Thyroid gland (tissue), 4 donors: ENCODE measurements around the gene MINDY4. TPM values are rescaled to one million over a fixed set of nuclear protein-coding genes. Genes with fewer than 3 reads are reported as not detected.

Experiments used
- DNase-seq, 2 donors: peaks; one replicate each; pipeline ENCODE4 v3.0.0-alpha.2; 2019
- H3K27ac ChIP-seq, 3 donors: fragments of 200-600 bp; sonication (generic); 1 replicate in 2 of 3; 2 replicates in 1 of 3; pipeline ENCODE4 v1.5.1; 2016 to 2019; ENCODE audit warnings: mild to moderate bottlenecking in 1 of 3, moderate library complexity in 1 of 3
- H3K27me3 ChIP-seq: fragments of 200-600 bp; sonication (generic); one replicate; pipeline ENCODE4 v1.5.1; 2019
- H3K36me3 ChIP-seq, 2 donors: fragments of 200-600 bp; sonication (generic); one replicate each; pipeline ENCODE4 v1.5.1; 2016 to 2019
- H3K4me1 ChIP-seq, 2 donors: fragments of 200-600 bp; sonication (generic); one replicate each; pipeline ENCODE4 v1.5.1; 2017 to 2019
- H3K4me3 ChIP-seq, 3 donors: fragments of 200-600 bp; sonication (generic); replicated peaks in 1 of 3; 1 replicate in 2 of 3; 2 replicates in 1 of 3; pipeline ENCODE4 v1.5.1; 2016; ENCODE audit warnings: mild to moderate bottlenecking in 1 of 3
- H3K9me3 ChIP-seq: fragments of 200-600 bp; sonication (generic); one replicate; pipeline ENCODE4 v1.5.1; 2017
- POLR2A ChIP-seq, 2 donors: fragments of 450-650 bp; IDR thresholded peaks; one replicate each; pipeline ENCODE4 v1.6.1; 2017; ENCODE audit warnings: antibody characterized with exemption in 2 of 2, mild to moderate bottlenecking in 2 of 2, moderate library complexity in 1 of 2
- WGBS, 2 donors: methylation state at CpG; one replicate each; pipeline ENCODE4 v1.1.5; 2017; 5-methylcytosine and 5-hydroxymethylcytosine counted together
- intact Hi-C: fragments of 100-400 bp; cut with DNase I; formaldehyde crosslinking; loops from one replicate; pipeline ENCODE4 v1.15.1; 2023
- total RNA-seq, 4 donors: library from RNA; depleted of rRNA; stranded (reverse); fragments of >200 nt; gene quantifications; one replicate each; pipeline ENCODE4 v1.2.3, GENCODE V29; 2016
- TF ChIP-seq, protein P1 (sequence below), 6 experiments: fragments of 200-600 bp in 3 of 6; fragments of 450-650 bp in 3 of 6; sonication (generic) in 3 of 6; IDR thresholded peaks; one replicate each; pipeline ENCODE4 v1.5.1; 2016 to 2019; ENCODE audit warnings: antibody characterized with exemption in 6 of 6, mild to moderate bottlenecking in 2 of 6, inconsistent platforms in 1 of 6, moderate library complexity in 1 of 6

The MINDY4 gene
- total RNA-seq, 4 donors from 2014 or later: 17.9 to 33.2 (median 29.7) TPM

DNA sequence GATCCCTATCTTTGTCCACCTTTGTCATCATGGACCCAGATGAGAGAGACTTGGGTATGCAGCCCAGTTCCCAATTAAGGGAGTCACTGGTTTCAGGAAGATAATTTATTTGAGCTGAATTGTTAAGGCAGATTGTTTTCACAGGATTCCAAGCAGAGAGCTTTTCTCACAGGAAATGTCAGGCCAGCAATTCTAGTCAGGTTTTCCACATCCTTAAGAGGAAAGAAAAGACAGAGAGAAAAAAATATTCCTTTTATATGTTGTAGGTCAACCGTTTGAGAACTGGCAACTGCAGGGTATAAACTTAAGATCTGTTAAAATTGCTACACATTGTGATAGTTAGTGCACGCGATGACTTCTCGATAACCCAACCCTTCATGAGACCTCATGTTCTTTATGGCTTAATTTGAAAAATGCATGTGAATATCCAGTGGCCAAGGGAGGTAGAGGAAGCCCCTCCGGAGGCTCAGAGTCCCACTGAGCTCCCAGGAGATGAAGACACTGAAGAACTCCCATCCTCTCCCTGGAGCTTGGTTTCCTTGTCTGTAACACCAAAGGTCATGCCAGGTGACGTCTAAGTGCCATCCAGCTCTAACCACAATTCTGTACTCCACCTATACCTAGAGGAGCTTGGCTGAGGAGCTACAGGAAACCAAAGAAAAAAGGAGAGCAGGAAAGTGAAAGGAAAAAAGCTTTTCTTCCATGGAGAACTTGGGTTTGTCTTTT, 45.6 kb downstream of the MINDY4 start:
- TF ChIP-seq, protein P1, sequence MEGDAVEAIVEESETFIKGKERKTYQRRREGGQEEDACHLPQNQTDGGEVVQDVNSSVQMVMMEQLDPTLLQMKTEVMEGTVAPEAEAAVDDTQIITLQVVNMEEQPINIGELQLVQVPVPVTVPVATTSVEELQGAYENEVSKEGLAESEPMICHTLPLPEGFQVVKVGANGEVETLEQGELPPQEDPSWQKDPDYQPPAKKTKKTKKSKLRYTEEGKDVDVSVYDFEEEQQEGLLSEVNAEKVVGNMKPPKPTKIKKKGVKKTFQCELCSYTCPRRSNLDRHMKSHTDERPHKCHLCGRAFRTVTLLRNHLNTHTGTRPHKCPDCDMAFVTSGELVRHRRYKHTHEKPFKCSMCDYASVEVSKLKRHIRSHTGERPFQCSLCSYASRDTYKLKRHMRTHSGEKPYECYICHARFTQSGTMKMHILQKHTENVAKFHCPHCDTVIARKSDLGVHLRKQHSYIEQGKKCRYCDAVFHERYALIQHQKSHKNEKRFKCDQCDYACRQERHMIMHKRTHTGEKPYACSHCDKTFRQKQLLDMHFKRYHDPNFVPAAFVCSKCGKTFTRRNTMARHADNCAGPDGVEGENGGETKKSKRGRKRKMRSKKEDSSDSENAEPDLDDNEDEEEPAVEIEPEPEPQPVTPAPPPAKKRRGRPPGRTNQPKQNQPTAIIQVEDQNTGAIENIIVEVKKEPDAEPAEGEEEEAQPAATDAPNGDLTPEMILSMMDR (IDR thresholded peaks at IDR 0.05): no peak
- TF ChIP-seq POLR2A (IDR thresholded peaks at IDR 0.05): no peak
- intact Hi-C loops: no loop called here
- peak overlapping the region; percentile 52 to 96 (median 82) for H3K27ac ChIP-seq
- no peaks in the 10 kb centered on the region for H3K9me3 ChIP-seq
- no peak for DNase-seq
- no peak overlapping the region for H3K4me3 ChIP-seq
- no peaks in the 10 kb centered on the region for H3K27me3 ChIP-seq
- 74% methylated on average over 6 of the region's 6 CpGs for WGBS, 2 donors
- H3K36me3 ChIP-seq: no peaks in the 10 kb centered on the region
- peaks cover 39 to 54% of the 10 kb centered on the region in 2 donors for H3K4me1 ChIP-seq

DNA sequence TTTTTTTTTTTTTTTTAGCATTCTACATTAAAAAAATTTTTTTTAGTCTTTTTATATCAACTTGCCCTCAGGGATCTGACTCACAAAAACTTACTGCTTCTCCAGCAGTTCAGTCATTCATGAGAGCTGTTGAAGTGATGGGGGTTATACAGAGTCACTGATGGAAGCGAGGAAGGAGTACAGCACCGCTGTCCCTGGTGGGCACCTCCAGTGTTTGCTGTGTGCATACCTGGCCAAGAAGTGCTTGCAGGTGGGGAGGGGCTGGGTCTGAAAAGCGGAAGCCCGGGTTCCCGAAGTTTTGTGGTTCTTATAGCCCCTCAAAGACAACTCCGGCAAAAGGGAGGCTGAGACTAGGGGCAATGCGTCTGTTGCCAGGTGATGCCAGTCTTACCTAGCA, 46.2 kb downstream of the MINDY4 start:
- DNase-seq: no peak
- H3K4me1 ChIP-seq: peaks cover 39 to 54% of the 10 kb centered on the region in 2 donors
- peak overlapping the region; percentile 52 to 96 (median 82) for H3K27ac ChIP-seq

GRCh38 chr7:30824821-30825720, 53.9 kb downstream of the MINDY4 start:
- Histone ChIP-seq H3K4me3 (no peak overlapping the region), H3K4me1 (peaks cover 18 to 25% of the 10 kb centered on the region in 2 donors), H3K9me3 (no peaks in the 10 kb centered on the region), H3K27me3 (no peaks in the 10 kb centered on the region), H3K36me3 (no peaks in the 10 kb centered on the region), H3K27ac (no peak overlapping the region)
- TF ChIP-seq POLR2A (IDR thresholded peaks at IDR 0.05): no peak
- TF ChIP-seq, protein P1 (IDR thresholded peaks at IDR 0.05): no peak
- intact Hi-C loops: no loop called here
- WGBS, 2 donors: 89 to 90% methylated on average over 6 of the region's 6 CpGs
- no peak for DNase-seq

More for the DNA sequence above, 46.2 kb downstream of the MINDY4 start:
- WGBS, 2 donors: 83 to 86% methylated on average over 7 of the region's 7 CpGs
- intact Hi-C loops: no loop called here
- H3K4me3 ChIP-seq: no peak overlapping the region
- H3K9me3 ChIP-seq: no peaks in the 10 kb centered on the region
- no peaks in the 10 kb centered on the region for H3K27me3 ChIP-seq
- H3K36me3 ChIP-seq: no peaks in the 10 kb centered on the region
- no peak for TF ChIP-seq POLR2A (IDR thresholded peaks at IDR 0.05)
- TF ChIP-seq, protein P1 (IDR thresholded peaks at IDR 0.05): no peak

DNA sequence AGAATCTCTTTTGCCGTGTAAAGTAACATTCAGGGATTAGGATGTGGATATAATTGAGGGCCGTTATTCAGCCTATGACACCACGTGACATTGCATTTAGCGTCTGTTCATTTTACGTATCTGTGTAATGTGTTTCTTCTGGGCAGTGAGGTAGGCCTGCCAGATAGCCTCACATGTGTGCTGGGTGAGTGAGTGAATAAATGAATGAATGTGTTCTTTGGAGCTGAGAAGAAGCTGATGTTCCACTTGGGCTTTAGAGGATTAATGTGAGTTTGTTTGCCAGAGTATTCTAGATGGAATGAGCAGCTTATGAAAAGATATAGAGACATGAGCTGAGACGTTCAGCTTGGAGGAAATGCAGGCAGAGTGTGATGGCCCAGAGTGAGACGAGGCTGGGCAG, 55.0 kb downstream of the MINDY4 start:
- no peaks in the 10 kb centered on the region for H3K27me3 ChIP-seq
- H3K9me3 ChIP-seq: no peaks in the 10 kb centered on the region
- intact Hi-C loops: no loop called here
- DNase-seq: no peak
- WGBS, 2 donors: 90 to 95% methylated on average over 7 of the region's 7 CpGs
- no peaks in the 10 kb centered on the region for H3K36me3 ChIP-seq
- peaks cover 26 to 36% of the 10 kb centered on the region in 2 donors for H3K4me1 ChIP-seq
- no peak overlapping the region for H3K4me3 ChIP-seq
- H3K27ac ChIP-seq: no peak overlapping the region
- TF ChIP-seq, protein P1 (IDR thresholded peaks at IDR 0.05): no peak
- TF ChIP-seq POLR2A (IDR thresholded peaks at IDR 0.05): no peak
